GM06990 (cell line): ENCODE data around the gene APPL2.
A peak's percentile ranks its signal among the peaks of the same experiment; 100 is the strongest.

Experiments
- DNase-seq: peaks from one replicate; pipeline ENCODE4 v3.0.0-alpha.2; 2011; ENCODE audit not compliant: insufficient read length; ENCODE audit errors: extremely low read depth
- H3K27me3 ChIP-seq: replicated peaks from 2 replicates; pipeline ENCODE4 v1.6.0; 2011; ENCODE audit warnings: low read length; ENCODE audit not compliant: control insufficient read depth, insufficient read depth
- H3K36me3 ChIP-seq: 2 replicates; pipeline ENCODE4 v1.5.1; 2011; ENCODE audit warnings: low read length; ENCODE audit not compliant: control insufficient read depth, insufficient read depth
- H3K4me3 ChIP-seq: replicated peaks from 2 replicates; pipeline ENCODE4 v1.5.1; 2011; ENCODE audit warnings: low read depth, mild to moderate bottlenecking, control low read depth, low read length
- CTCF ChIP-seq: IDR thresholded peaks from 2 replicates; pipeline ENCODE4 v1.5.1; 2011; ENCODE audit warnings: low read length, control low read depth, mild to moderate bottlenecking, inconsistent platforms; ENCODE audit not compliant: insufficient read depth, poor library complexity, severe bottlenecking

The APPL2 gene

DNA sequence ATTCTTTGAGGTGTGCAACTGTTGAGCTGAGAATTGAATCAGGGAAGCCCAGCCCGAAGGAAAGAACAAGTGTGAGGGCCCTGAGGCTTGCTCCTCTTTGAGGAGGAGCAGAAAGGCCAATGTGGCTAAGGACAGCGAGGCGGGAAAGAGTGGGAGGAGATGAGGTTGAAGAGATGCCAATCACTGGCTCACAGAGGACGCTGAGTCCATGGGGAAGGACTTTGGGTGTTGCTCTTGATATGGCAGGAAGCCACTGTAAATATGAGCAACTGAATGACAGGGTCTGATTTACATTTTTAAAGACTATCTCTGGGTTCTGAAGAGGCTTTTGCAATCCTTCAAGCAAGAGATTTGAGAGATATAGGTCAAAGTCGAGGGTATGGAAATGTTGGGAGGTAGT is 3.3 kb upstream of the APPL2 start:
- Histone ChIP-seq H3K36me3 (no peaks in the 10 kb centered on the region), H3K27me3 (no peaks in the 10 kb centered on the region; the same call in 1 of the 2 replicates), H3K4me3 (no peak overlapping the region)
- TF ChIP-seq CTCF = no peak
- DNase-seq = no peak

GRCh38 chr12:105237666-105238065 is 1.7 kb upstream of the APPL2 start:
- no peak for DNase-seq
- Histone ChIP-seq H3K36me3 (no peaks in the 10 kb centered on the region), H3K27me3 (no peaks in the 10 kb centered on the region; the same call in 1 of the 2 replicates), H3K4me3 (no peak overlapping the region)
- TF ChIP-seq CTCF = no peak

- no peaks in the 10 kb centered on the region for H3K27me3 ChIP-seq
- H3K4me3 ChIP-seq = peak overlapping the region; percentile 88
- no peak for TF ChIP-seq CTCF
- no peak for DNase-seq
- H3K36me3 ChIP-seq = peaks cover 2% of the 10 kb centered on the region
Measured at GRCh38 chr12:105235281-105235731, 668 bp downstream of the APPL2 start.

GRCh38 chr12:105234197-105234596 is 1.8 kb downstream of the APPL2 start:
- Histone ChIP-seq H3K36me3 (peaks cover 2% of the 10 kb centered on the region), H3K27me3 (no peaks in the 10 kb centered on the region), H3K4me3 (no peak overlapping the region)
- DNase-seq = no peak
- no peak for TF ChIP-seq CTCF

GRCh38 chr12:105233041-105233905 is 2.7 kb downstream of the APPL2 start:
- no peak for TF ChIP-seq CTCF
- Histone ChIP-seq H3K36me3 (peaks cover 2% of the 10 kb centered on the region), H3K4me3 (no peak overlapping the region), H3K27me3 (no peaks in the 10 kb centered on the region)
- no peak for DNase-seq

DNA sequence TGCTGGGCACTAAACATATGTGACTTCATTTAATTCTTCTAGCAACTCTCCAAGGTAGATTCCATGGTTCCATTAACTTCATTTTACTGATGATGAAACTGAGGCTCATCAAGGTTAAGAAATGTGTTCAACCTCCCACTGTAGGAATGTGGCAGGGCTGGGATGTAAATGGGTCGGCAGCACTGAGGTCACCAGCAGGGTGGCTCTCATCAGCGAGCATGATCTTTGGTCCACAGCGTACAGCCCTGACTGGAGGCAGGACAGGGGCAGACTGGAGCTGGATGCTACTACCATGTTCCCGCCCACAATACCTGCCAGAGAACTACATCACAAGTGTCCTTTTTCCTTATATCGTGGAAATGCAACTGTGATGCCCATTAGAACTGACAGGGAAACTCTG is 4.6 kb downstream of the APPL2 start:
- Histone ChIP-seq H3K36me3 (peaks cover 2% of the 10 kb centered on the region), H3K27me3 (no peaks in the 10 kb centered on the region), H3K4me3 (no peak overlapping the region)
- TF ChIP-seq CTCF = no peak
- DNase-seq = no peak
